Prostate gland (tissue), 2 donors: ENCODE results near the gene EIF4G1.

Experiments used
- POLR2A ChIP-seq: fragments of 450-650 bp; IDR thresholded peaks from one replicate; pipeline ENCODE4 v1.6.1; 2016; ENCODE audit warnings: antibody characterized with exemption, mild to moderate bottlenecking
- POLR2AphosphoS5 ChIP-seq: sonication (generic); formaldehyde crosslinking; IDR thresholded peaks from one replicate; pipeline ENCODE4 v1.6.1; 2017; ENCODE audit warnings: antibody characterized with exemption
- TF ChIP-seq, protein P1 (sequence below), 4 experiments: fragments of 200-600 bp in 2 of 4; fragments of 450-650 bp in 2 of 4; sonication (generic) in 2 of 4; IDR thresholded peaks; 1 replicate in 3 of 4; 2 replicates in 1 of 4; pipeline ENCODE4 v1.5.1; 2016 to 2019; ENCODE audit warnings: antibody characterized with exemption in 4 of 4, mild to moderate bottlenecking in 2 of 4, moderate library complexity in 2 of 4

DNA sequence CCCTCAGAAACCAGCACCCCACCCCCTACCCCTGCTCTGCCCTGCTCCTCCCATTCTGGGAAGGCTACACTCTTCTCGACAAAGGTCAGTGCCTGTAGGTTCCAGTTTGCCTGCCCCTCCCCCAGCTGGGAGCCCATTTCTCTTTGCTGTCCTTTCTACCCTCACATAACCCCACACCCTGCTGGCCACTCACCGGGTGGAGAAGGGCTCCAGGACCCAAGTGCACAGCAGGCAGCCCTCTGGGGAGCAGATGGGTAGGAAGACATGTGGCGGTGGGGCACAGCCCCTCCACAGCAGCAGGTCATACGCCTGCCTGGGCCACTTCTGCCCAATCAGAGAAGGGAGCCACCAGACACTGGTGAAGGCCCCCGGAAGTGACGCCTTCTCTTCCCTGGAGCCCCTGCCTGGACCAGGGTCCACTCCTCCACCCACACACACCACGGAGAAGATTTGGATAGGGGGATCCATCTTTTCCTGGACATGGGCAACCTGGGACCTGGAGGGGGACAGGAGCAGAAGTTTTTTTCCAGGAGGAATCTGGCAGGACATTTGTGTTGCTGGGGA lies 63.6 kb downstream of the EIF4G1 start, which contains the start of gene THPO:
- TF ChIP-seq POLR2AphosphoS5 (no peak), POLR2A (no peak)
- TF ChIP-seq, protein P1, sequence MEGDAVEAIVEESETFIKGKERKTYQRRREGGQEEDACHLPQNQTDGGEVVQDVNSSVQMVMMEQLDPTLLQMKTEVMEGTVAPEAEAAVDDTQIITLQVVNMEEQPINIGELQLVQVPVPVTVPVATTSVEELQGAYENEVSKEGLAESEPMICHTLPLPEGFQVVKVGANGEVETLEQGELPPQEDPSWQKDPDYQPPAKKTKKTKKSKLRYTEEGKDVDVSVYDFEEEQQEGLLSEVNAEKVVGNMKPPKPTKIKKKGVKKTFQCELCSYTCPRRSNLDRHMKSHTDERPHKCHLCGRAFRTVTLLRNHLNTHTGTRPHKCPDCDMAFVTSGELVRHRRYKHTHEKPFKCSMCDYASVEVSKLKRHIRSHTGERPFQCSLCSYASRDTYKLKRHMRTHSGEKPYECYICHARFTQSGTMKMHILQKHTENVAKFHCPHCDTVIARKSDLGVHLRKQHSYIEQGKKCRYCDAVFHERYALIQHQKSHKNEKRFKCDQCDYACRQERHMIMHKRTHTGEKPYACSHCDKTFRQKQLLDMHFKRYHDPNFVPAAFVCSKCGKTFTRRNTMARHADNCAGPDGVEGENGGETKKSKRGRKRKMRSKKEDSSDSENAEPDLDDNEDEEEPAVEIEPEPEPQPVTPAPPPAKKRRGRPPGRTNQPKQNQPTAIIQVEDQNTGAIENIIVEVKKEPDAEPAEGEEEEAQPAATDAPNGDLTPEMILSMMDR (IDR thresholded peaks at IDR 0.05) = no peak
